Measurements from ENCODE around the gene HAUS6.
"Not testable (repeated sequence)": the region's sequence is repeated elsewhere in the genome, so short reads cannot be mapped to it uniquely, and the experiment has no call there.

The HAUS6 gene

GRCh38 chr9:19116107-19116790 lies 13.5 kb upstream of the HAUS6 start:
- no peak overlapping the region for H3K4me3 ChIP-seq (ENCODE audit: low read depth, low read length)

- H3K4me3 ChIP-seq (ENCODE audit: low read depth, low read length), result no peak overlapping the region
These were observed 12.1 kb upstream of the HAUS6 start for GRCh38 chr9:19114680-19115270.

GRCh38 chr9:19113964-19114679 lies 11.4 kb upstream of the HAUS6 start:
- no peak overlapping the region for H3K4me3 ChIP-seq (ENCODE audit: low read depth, low read length)

- not testable (repeated sequence) for H3K4me3 ChIP-seq (ENCODE audit: low read depth, low read length)
These were observed 10.4 kb upstream of the HAUS6 start for GRCh38 chr9:19113064-19113611.

- H3K4me3 ChIP-seq (ENCODE audit: low read depth, low read length), result no peak overlapping the region
These were observed 5.3 kb upstream of the HAUS6 start for GRCh38 chr9:19108038-19108437.

GRCh38 chr9:19104515-19105282 lies 2.0 kb upstream of the HAUS6 start:
- no peak overlapping the region for H3K4me3 ChIP-seq (ENCODE audit: low read depth, low read length)

GRCh38 chr9:19102181-19102630 lies 498 bp downstream of the HAUS6 start:
- peak overlapping the region; percentile 97 for H3K4me3 ChIP-seq (ENCODE audit: low read depth, low read length)

- no peak overlapping the region for H3K4me3 ChIP-seq (ENCODE audit: low read depth, low read length)
These were observed 1.5 kb downstream of the HAUS6 start for GRCh38 chr9:19101203-19101602.

- H3K4me3 ChIP-seq (ENCODE audit: low read depth, low read length), result not testable (repeated sequence)
These were observed 5.3 kb downstream of the HAUS6 start for GRCh38 chr9:19097431-19097830.

- no peak overlapping the region for H3K4me3 ChIP-seq (ENCODE audit: low read depth, low read length)
These were observed 15.4 kb downstream of the HAUS6 start for GRCh38 chr9:19087106-19088000.

GRCh38 chr9:19085295-19085694 lies 17.4 kb downstream of the HAUS6 start:
- no peak overlapping the region for H3K4me3 ChIP-seq (ENCODE audit: low read depth, low read length)

GRCh38 chr9:19074836-19075235 lies 27.9 kb downstream of the HAUS6 start:
- H3K4me3 ChIP-seq (ENCODE audit: low read depth, low read length), result no peak overlapping the region

- no peak overlapping the region for H3K4me3 ChIP-seq (ENCODE audit: low read depth, low read length)
These were observed 28.5 kb downstream of the HAUS6 start for GRCh38 chr9:19074229-19074628.

- H3K4me3 ChIP-seq (ENCODE audit: low read depth, low read length), result no peak overlapping the region
These were observed 45.7 kb downstream of the HAUS6 start for GRCh38 chr9:19057033-19057432.

- peak overlapping the region; percentile 91 for H3K4me3 ChIP-seq (ENCODE audit: low read depth, low read length)
These were observed 51.8 kb downstream of the HAUS6 start for GRCh38 chr9:19050637-19051591.

GRCh38 chr9:19049917-19050636 lies 52.6 kb downstream of the HAUS6 start:
- peak overlapping the region; percentile 91 for H3K4me3 ChIP-seq (ENCODE audit: low read depth, low read length)

- peak within 1 kb of the TSS; percentile 91 for H3K4me3 ChIP-seq (ENCODE audit: low read depth, low read length)
These were observed 53.5 kb downstream of the HAUS6 start, which contains the start of gene RRAGA for GRCh38 chr9:19048966-19049916. Gene RRAGA (plus strand): TSS chr9:19049427. CDS start chr9:19049660, 233 bp downstream.
